ENCODE data around the gene RITA1.

- TF ChIP-seq CEBPB (IDR thresholded peaks at IDR 0.05) (no peak), RFX5 (IDR thresholded peaks at IDR 0.05) (no peak), CTCF (IDR thresholded peaks at IDR 0.05) (no peak), EP300 (IDR thresholded peaks at IDR 0.05) (no peak)
- TF ChIP-seq, protein P1, sequence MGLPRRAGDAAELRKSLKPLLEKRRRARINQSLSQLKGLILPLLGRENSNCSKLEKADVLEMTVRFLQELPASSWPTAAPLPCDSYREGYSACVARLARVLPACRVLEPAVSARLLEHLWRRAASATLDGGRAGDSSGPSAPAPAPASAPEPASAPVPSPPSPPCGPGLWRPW (IDR thresholded peaks at IDR 0.05), result no peak
Measured at GRCh38 chr12:113184900-113185179, 681 bp upstream of the RITA1 start.
